ENCODE data around the gene ADORA2A. TPM values are rescaled to one million over a fixed set of nuclear protein-coding genes. Genes with fewer than 3 reads are reported as not detected.

ADORA2A gene
- polyA plus RNA-seq: 10.9 TPM
- long read RNA-seq, donor 1, partial matches to known transcripts: 0 of 1 reads
- long read RNA-seq, donor 1, other reads (novel, unspliced or antisense): 0 of 1 reads
- long read RNA-seq, donor 2: 0 reads
- long read RNA-seq, donor 3: 0 reads
- long read RNA-seq, donor 4: 0 reads
- long read RNA-seq, donor 5: 0 reads
- long read RNA-seq, donor 6, partial matches to known transcripts: 6 of 6 reads
- long read RNA-seq, donor 6, other reads (novel, unspliced or antisense): 0 of 6 reads
- long read RNA-seq, donor 7: 0 reads
- long read RNA-seq, donor 8, partial matches to known transcripts: 0 of 1 reads
- long read RNA-seq, donor 8, other reads (novel, unspliced or antisense): 0 of 1 reads
- long read RNA-seq, donor 9: 0 reads
- long read RNA-seq, donor 10: 0 reads
- long read RNA-seq, donor 11, partial matches to known transcripts: 0 of 1 reads
- long read RNA-seq, donor 11, other reads (novel, unspliced or antisense): 0 of 1 reads

GRCh38 chr22:24427500-24428164 lies at the start of gene ADORA2A:
Gene ADORA2A, plus strand, starts transcription at chr22:24427599. Its CDS starts 5,806 bp downstream, at chr22:24433405.
- no peak for DNase-seq
- Histone ChIP-seq H3K27me3 (ENCODE audit: control insufficient read depth, insufficient read depth, low read length) (peaks cover 23% of the 10 kb centered on the region), H3K27ac (ENCODE audit: low read length) (no peak within 1 kb of the TSS), H3K4me1 (ENCODE audit: control insufficient read depth, insufficient read depth, low read length) (peaks cover 21% of the 10 kb centered on the region), H3K36me3 (ENCODE audit: control insufficient read depth, insufficient read depth, low read length) (no peaks in the 10 kb centered on the region), H3K9me3 (ENCODE audit: control insufficient read depth, low read depth, low read length) (peaks cover 7% of the 10 kb centered on the region), H3K4me3 (ENCODE audit: low read length) (no peak within 1 kb of the TSS)
- no CpG with 5 or more reads among the region's 22 CpGs for WGBS (ENCODE audit: insufficient coverage, low lambda C conversion rate)

- no peaks in the 10 kb centered on the region for H3K9me3 ChIP-seq (ENCODE audit: control insufficient read depth, low read depth, low read length)
- H3K36me3 ChIP-seq (ENCODE audit: control insufficient read depth, insufficient read depth, low read length): peaks cover 26% of the 10 kb centered on the region
- no peaks in the 10 kb centered on the region for H3K27me3 ChIP-seq (ENCODE audit: control insufficient read depth, insufficient read depth, low read length)
- no peaks in the 10 kb centered on the region for H3K4me1 ChIP-seq (ENCODE audit: control insufficient read depth, insufficient read depth, low read length)
- no peak overlapping the region for H3K4me3 ChIP-seq (ENCODE audit: low read length)
- WGBS (ENCODE audit: insufficient coverage, low lambda C conversion rate): no CpG with 5 or more reads among the region's 2 CpGs
- DNase-seq: no peak
- no peak overlapping the region for H3K27ac ChIP-seq (ENCODE audit: low read length)
Measured at GRCh38 chr22:24379536-24379935, 47.9 kb upstream of the ADORA2A start.

- no peak overlapping the region for H3K27ac ChIP-seq (ENCODE audit: low read length)
- peak in 1 of 2 donors; percentile 23 for DNase-seq
- H3K4me3 ChIP-seq (ENCODE audit: low read length): no peak overlapping the region
- H3K27me3 ChIP-seq (ENCODE audit: control insufficient read depth, insufficient read depth, low read length): no peaks in the 10 kb centered on the region
- no peaks in the 10 kb centered on the region for H3K4me1 ChIP-seq (ENCODE audit: control insufficient read depth, insufficient read depth, low read length)
- H3K9me3 ChIP-seq (ENCODE audit: control insufficient read depth, low read depth, low read length): no peaks in the 10 kb centered on the region
- WGBS (ENCODE audit: insufficient coverage, low lambda C conversion rate): no CpG with 5 or more reads among the region's 7 CpGs
- peaks cover 25% of the 10 kb centered on the region for H3K36me3 ChIP-seq (ENCODE audit: control insufficient read depth, insufficient read depth, low read length)
Measured at GRCh38 chr22:24380220-24380904, 47.0 kb upstream of the ADORA2A start.

GRCh38 chr22:24380905-24381230 lies 46.5 kb upstream of the ADORA2A start:
- H3K9me3 ChIP-seq (ENCODE audit: control insufficient read depth, low read depth, low read length): no peaks in the 10 kb centered on the region
- peaks cover 20% of the 10 kb centered on the region for H3K36me3 ChIP-seq (ENCODE audit: control insufficient read depth, insufficient read depth, low read length)
- H3K27me3 ChIP-seq (ENCODE audit: control insufficient read depth, insufficient read depth, low read length): no peaks in the 10 kb centered on the region
- H3K27ac ChIP-seq (ENCODE audit: low read length): no peak overlapping the region
- no CpG with 5 or more reads among the region's 1 CpG for WGBS (ENCODE audit: insufficient coverage, low lambda C conversion rate)
- H3K4me3 ChIP-seq (ENCODE audit: low read length): no peak overlapping the region
- no peaks in the 10 kb centered on the region for H3K4me1 ChIP-seq (ENCODE audit: control insufficient read depth, insufficient read depth, low read length)
- DNase-seq: no peak

- Histone ChIP-seq H3K36me3 (ENCODE audit: control insufficient read depth, insufficient read depth, low read length) (peaks cover 13% of the 10 kb centered on the region), H3K4me3 (ENCODE audit: low read length) (no peak overlapping the region), H3K9me3 (ENCODE audit: control insufficient read depth, low read depth, low read length) (no peaks in the 10 kb centered on the region), H3K27me3 (ENCODE audit: control insufficient read depth, insufficient read depth, low read length) (no peaks in the 10 kb centered on the region), H3K4me1 (ENCODE audit: control insufficient read depth, insufficient read depth, low read length) (no peaks in the 10 kb centered on the region), H3K27ac (ENCODE audit: low read length) (no peak overlapping the region)
- WGBS (ENCODE audit: insufficient coverage, low lambda C conversion rate): 100% methylated on average over 2 of the region's 2 CpGs
- no peak for DNase-seq
Measured at GRCh38 chr22:24383061-24383460, 44.3 kb upstream of the ADORA2A start.

- H3K4me1 ChIP-seq (ENCODE audit: control insufficient read depth, insufficient read depth, low read length): no peaks in the 10 kb centered on the region
- no peak overlapping the region for H3K27ac ChIP-seq (ENCODE audit: low read length)
- no peaks in the 10 kb centered on the region for H3K9me3 ChIP-seq (ENCODE audit: control insufficient read depth, low read depth, low read length)
- no peaks in the 10 kb centered on the region for H3K27me3 ChIP-seq (ENCODE audit: control insufficient read depth, insufficient read depth, low read length)
- no peak overlapping the region for H3K4me3 ChIP-seq (ENCODE audit: low read length)
- no peak for DNase-seq
- H3K36me3 ChIP-seq (ENCODE audit: control insufficient read depth, insufficient read depth, low read length): peaks cover 12% of the 10 kb centered on the region
- WGBS (ENCODE audit: insufficient coverage, low lambda C conversion rate): 100% methylated on average over 1 of the region's 1 CpG
Measured at GRCh38 chr22:24384131-24384530, 43.3 kb upstream of the ADORA2A start.

- DNase-seq: no peak
- peaks cover 14% of the 10 kb centered on the region for H3K36me3 ChIP-seq (ENCODE audit: control insufficient read depth, insufficient read depth, low read length)
- WGBS (ENCODE audit: insufficient coverage, low lambda C conversion rate): 100% methylated on average over 2 of the region's 2 CpGs
- no peak overlapping the region for H3K4me3 ChIP-seq (ENCODE audit: low read length)
- no peaks in the 10 kb centered on the region for H3K4me1 ChIP-seq (ENCODE audit: control insufficient read depth, insufficient read depth, low read length)
- H3K27me3 ChIP-seq (ENCODE audit: control insufficient read depth, insufficient read depth, low read length): no peaks in the 10 kb centered on the region
- no peak overlapping the region for H3K27ac ChIP-seq (ENCODE audit: low read length)
- H3K9me3 ChIP-seq (ENCODE audit: control insufficient read depth, low read depth, low read length): no peaks in the 10 kb centered on the region
Measured at GRCh38 chr22:24386937-24387471, 40.4 kb upstream of the ADORA2A start.

- 100% methylated on average over 1 of the region's 1 CpG for WGBS (ENCODE audit: insufficient coverage, low lambda C conversion rate)
- Histone ChIP-seq H3K4me1 (ENCODE audit: control insufficient read depth, insufficient read depth, low read length) (no peaks in the 10 kb centered on the region), H3K27me3 (ENCODE audit: control insufficient read depth, insufficient read depth, low read length) (no peaks in the 10 kb centered on the region), H3K9me3 (ENCODE audit: control insufficient read depth, low read depth, low read length) (no peaks in the 10 kb centered on the region), H3K27ac (ENCODE audit: low read length) (no peak overlapping the region), H3K36me3 (ENCODE audit: control insufficient read depth, insufficient read depth, low read length) (peaks cover 14% of the 10 kb centered on the region), H3K4me3 (ENCODE audit: low read length) (no peak overlapping the region)
- no peak for DNase-seq
Measured at GRCh38 chr22:24389680-24390079, 37.7 kb upstream of the ADORA2A start.

- WGBS (ENCODE audit: insufficient coverage, low lambda C conversion rate): no CpG with 5 or more reads among the region's 2 CpGs
- no peak for DNase-seq
- no peaks in the 10 kb centered on the region for H3K4me1 ChIP-seq (ENCODE audit: control insufficient read depth, insufficient read depth, low read length)
- H3K9me3 ChIP-seq (ENCODE audit: control insufficient read depth, low read depth, low read length): no peaks in the 10 kb centered on the region
- H3K27me3 ChIP-seq (ENCODE audit: control insufficient read depth, insufficient read depth, low read length): no peaks in the 10 kb centered on the region
- H3K4me3 ChIP-seq (ENCODE audit: low read length): no peak overlapping the region
- peaks cover 16% of the 10 kb centered on the region for H3K36me3 ChIP-seq (ENCODE audit: control insufficient read depth, insufficient read depth, low read length)
- no peak overlapping the region for H3K27ac ChIP-seq (ENCODE audit: low read length)
Measured at GRCh38 chr22:24390156-24390555, 37.2 kb upstream of the ADORA2A start.

GRCh38 chr22:24390576-24390975 lies 36.8 kb upstream of the ADORA2A start:
- H3K27ac ChIP-seq (ENCODE audit: low read length): no peak overlapping the region
- H3K9me3 ChIP-seq (ENCODE audit: control insufficient read depth, low read depth, low read length): no peaks in the 10 kb centered on the region
- DNase-seq: no peak
- H3K36me3 ChIP-seq (ENCODE audit: control insufficient read depth, insufficient read depth, low read length): peaks cover 19% of the 10 kb centered on the region
- H3K4me3 ChIP-seq (ENCODE audit: low read length): no peak overlapping the region
- no peaks in the 10 kb centered on the region for H3K27me3 ChIP-seq (ENCODE audit: control insufficient read depth, insufficient read depth, low read length)
- no CpG with 5 or more reads among the region's 7 CpGs for WGBS (ENCODE audit: insufficient coverage, low lambda C conversion rate)
- H3K4me1 ChIP-seq (ENCODE audit: control insufficient read depth, insufficient read depth, low read length): no peaks in the 10 kb centered on the region

Data from large intestine (tissue), 12 donors.